GM23338 (cell line): ENCODE data around the gene EXOC6B. TPM values are rescaled to one million over a fixed set of nuclear protein-coding genes. Genes with fewer than 3 reads are reported as not detected.

Source experiments
- ATAC-seq: fragments of 200-7000 bp; cut with Tn5 transposase; 3 replicates; pipeline ENCODE4 v1.9.1; 2020
- DNase-seq: peaks from one replicate; pipeline ENCODE4 v3.0.0-alpha.2; 2015; ENCODE audit warnings: low spot score
- H2AFZ ChIP-seq: fragments of 200-600 bp; sonication (generic); 2 replicates; pipeline ENCODE4 v1.8.0; 2016; ENCODE audit warnings: antibody characterized with exemption, mild to moderate bottlenecking, moderate library complexity
- H3F3A ChIP-seq: fragments of 200-600 bp; sonication (generic); replicated peaks from 2 replicates; pipeline ENCODE4 v1.8.0; 2017; ENCODE audit warnings: antibody characterized with exemption, mixed run types, low read depth
- H3K27ac ChIP-seq: fragments of 200-600 bp; sonication (generic); 2 replicates; pipeline ENCODE4 v1.6.1; 2016; ENCODE audit warnings: low read depth
- H3K27me3 ChIP-seq: fragments of 200-600 bp; sonication (generic); 2 replicates; pipeline ENCODE4 v1.8.0; 2016; ENCODE audit warnings: mild to moderate bottlenecking, mixed run types, moderate library complexity; ENCODE audit not compliant: insufficient read depth
- H3K36me3 ChIP-seq: fragments of 200-600 bp; sonication (generic); 2 replicates; pipeline ENCODE4 v1.8.0; 2016; ENCODE audit warnings: mild to moderate bottlenecking; ENCODE audit not compliant: insufficient read depth
- H3K4me1 ChIP-seq: fragments of 200-600 bp; sonication (generic); 2 replicates; pipeline ENCODE4 v1.8.0; 2016; ENCODE audit warnings: mild to moderate bottlenecking, moderate library complexity; ENCODE audit not compliant: insufficient read depth
- H3K4me2 ChIP-seq: fragments of 200-600 bp; sonication (generic); 2 replicates; pipeline ENCODE4 v1.7.1; 2017; ENCODE audit warnings: mixed run types
- H3K4me3 ChIP-seq: fragments of 200-600 bp; sonication (generic); 2 replicates; pipeline ENCODE4 v1.6.1; 2016; ENCODE audit warnings: mixed run types
- H3K79me2 ChIP-seq: fragments of 200-600 bp; sonication (generic); replicated peaks from 2 replicates; pipeline ENCODE4 v1.8.0; 2017; ENCODE audit warnings: mild to moderate bottlenecking; ENCODE audit not compliant: insufficient read depth
- H3K9me2 ChIP-seq: fragments of 200-600 bp; sonication (generic); 2 replicates; pipeline ENCODE4 v1.8.0; 2017; ENCODE audit not compliant: insufficient read depth
- H4K20me1 ChIP-seq: fragments of 200-600 bp; sonication (generic); replicated peaks from 2 replicates; pipeline ENCODE4 v1.8.0; 2017; ENCODE audit warnings: mild to moderate bottlenecking; ENCODE audit not compliant: insufficient read depth
- H3K27ac Mint-ChIP-seq: 2 replicates; pipeline ENCODE4 v1.8.0; 2020; ENCODE audit warnings: inconsistent platforms, mild to moderate bottlenecking, moderate library complexity, mixed read lengths
- H3K27me3 Mint-ChIP-seq: 3 replicates; pipeline ENCODE4 v1.8.0; 2022; ENCODE audit warnings: low read depth, mild to moderate bottlenecking, moderate library complexity, mixed read lengths, inconsistent platforms; ENCODE audit not compliant: insufficient read depth, poor library complexity
- H3K36me3 Mint-ChIP-seq: 3 replicates; pipeline ENCODE4 v1.8.0; 2021; ENCODE audit warnings: low read depth, mild to moderate bottlenecking, inconsistent platforms, moderate library complexity, mixed read lengths
- H3K4me1 Mint-ChIP-seq: 3 replicates; pipeline ENCODE4 v1.8.0; 2020; ENCODE audit warnings: mild to moderate bottlenecking, inconsistent platforms, mixed read lengths
- H3K4me3 Mint-ChIP-seq: 3 replicates; pipeline ENCODE4 v1.8.0; 2021; ENCODE audit warnings: moderate library complexity, mild to moderate bottlenecking, inconsistent platforms, mixed read lengths
- H3K9me3 Mint-ChIP-seq: 3 replicates; pipeline ENCODE4 v1.8.0; 2020; ENCODE audit warnings: moderate library complexity, mild to moderate bottlenecking, inconsistent platforms, mixed read lengths
- CREB1 ChIP-seq: fragments of 250-450 bp; sonication (Bioruptor Pico); IDR thresholded peaks from 2 replicates; pipeline ENCODE4 v1.5.0; 2020; ENCODE audit warnings: low read depth, mild to moderate bottlenecking, moderate library complexity
- EZH2 ChIP-seq: fragments of 200-600 bp; sonication (generic); IDR thresholded peaks from one replicate; pipeline ENCODE4 v1.8.0; 2017; ENCODE audit warnings: antibody characterized with exemption, mild to moderate bottlenecking, low read depth; ENCODE audit not compliant: unreplicated experiment
- EZH2phosphoT487 ChIP-seq: fragments of 200-600 bp; sonication (generic); IDR thresholded peaks from one replicate; pipeline ENCODE4 v1.8.1; 2018; ENCODE audit warnings: antibody characterized with exemption; ENCODE audit not compliant: unreplicated experiment
- NANOG ChIP-seq: IDR thresholded peaks from 2 replicates; pipeline ENCODE4 v1.6.1; 2016; ENCODE audit warnings: antibody characterized with exemption, borderline replicate concordance
- ZNF114 ChIP-seq: fragments of 250-450 bp; sonication (Bioruptor Pico); IDR thresholded peaks from 2 replicates; pipeline ENCODE4 v1.5.0; 2020; ENCODE audit warnings: mild to moderate bottlenecking, moderate library complexity
- polyA plus RNA-seq: library from polyadenylated mRNA; unstranded; fragments of >200 nt; fragmentation: Nextera tagmentation; extraction: Ambion mirVana; gene quantifications from 2 replicates; pipeline ENCODE4 v1.2.1, GENCODE V29; 2016
- total RNA-seq: library from RNA; depleted of rRNA; stranded (reverse); fragments of >200 nt; shearing (Covaris generic); gene quantifications from 2 replicates; pipeline ENCODE4 v1.2.3, GENCODE V29; 2014
- TF ChIP-seq, protein P1 (sequence below), 2 experiments: fragments of 200-600 bp in 1 of 2; sonication (generic) in 1 of 2; conservative IDR thresholded peaks; 2 replicates each; pipeline versions ENCODE4 v1.5.1 to v1.6.1; 2016 to 2017; ENCODE audit warnings: antibody characterized with exemption in 2 of 2, low read depth in 2 of 2, mild to moderate bottlenecking in 2 of 2, moderate library complexity in 1 of 2
- TF ChIP-seq, protein P2 (sequence below): IDR thresholded peaks from 2 replicates; pipeline ENCODE4 v1.6.1; 2016; ENCODE audit warnings: antibody characterized with exemption
- TF ChIP-seq, protein P3 (sequence below): IDR thresholded peaks from one replicate; pipeline ENCODE4 v1.6.1; 2018; ENCODE audit warnings: antibody characterized with exemption; ENCODE audit not compliant: unreplicated experiment

Gene EXOC6B
- total and polyA plus RNA-seq, 2 experiments from 2014 or later: 7.2 to 45.9 TPM

DNA sequence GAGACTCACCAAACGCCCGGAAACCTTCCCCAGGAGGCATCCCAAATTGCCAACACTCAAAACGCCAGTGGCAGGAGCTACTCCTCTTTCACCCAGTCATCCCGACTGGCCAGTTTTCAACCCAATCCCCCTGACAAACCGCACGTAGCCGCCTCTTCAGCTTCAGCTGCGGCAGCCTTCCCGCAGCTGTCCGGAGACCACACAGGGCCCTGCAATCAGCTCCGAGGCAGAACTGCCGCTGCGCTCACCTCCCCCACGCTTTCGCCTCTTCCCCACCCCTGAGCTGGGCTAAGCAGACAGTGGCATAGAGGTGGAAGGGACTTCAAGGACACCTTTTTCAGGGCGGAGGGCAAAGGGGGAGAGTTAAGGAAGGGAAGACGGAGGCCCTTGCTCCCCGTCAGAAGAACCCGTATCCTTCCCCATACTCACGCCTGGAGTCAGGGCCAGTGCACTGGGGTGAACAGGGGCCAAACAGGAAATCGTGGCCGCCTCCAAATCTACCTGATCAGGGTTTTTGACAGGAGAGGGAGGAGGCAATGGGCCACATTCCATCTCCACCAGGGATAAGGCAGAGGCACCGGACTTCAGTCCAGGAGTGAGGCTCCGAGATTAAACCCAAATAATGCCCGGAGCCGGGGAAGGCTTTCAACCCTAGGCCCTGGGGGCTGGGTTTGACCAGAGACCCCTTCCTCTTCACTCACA is 695.0 kb downstream of the EXOC6B start (continued):
- TF ChIP-seq, protein P1, sequence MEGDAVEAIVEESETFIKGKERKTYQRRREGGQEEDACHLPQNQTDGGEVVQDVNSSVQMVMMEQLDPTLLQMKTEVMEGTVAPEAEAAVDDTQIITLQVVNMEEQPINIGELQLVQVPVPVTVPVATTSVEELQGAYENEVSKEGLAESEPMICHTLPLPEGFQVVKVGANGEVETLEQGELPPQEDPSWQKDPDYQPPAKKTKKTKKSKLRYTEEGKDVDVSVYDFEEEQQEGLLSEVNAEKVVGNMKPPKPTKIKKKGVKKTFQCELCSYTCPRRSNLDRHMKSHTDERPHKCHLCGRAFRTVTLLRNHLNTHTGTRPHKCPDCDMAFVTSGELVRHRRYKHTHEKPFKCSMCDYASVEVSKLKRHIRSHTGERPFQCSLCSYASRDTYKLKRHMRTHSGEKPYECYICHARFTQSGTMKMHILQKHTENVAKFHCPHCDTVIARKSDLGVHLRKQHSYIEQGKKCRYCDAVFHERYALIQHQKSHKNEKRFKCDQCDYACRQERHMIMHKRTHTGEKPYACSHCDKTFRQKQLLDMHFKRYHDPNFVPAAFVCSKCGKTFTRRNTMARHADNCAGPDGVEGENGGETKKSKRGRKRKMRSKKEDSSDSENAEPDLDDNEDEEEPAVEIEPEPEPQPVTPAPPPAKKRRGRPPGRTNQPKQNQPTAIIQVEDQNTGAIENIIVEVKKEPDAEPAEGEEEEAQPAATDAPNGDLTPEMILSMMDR (conservative IDR thresholded peaks at IDR 0.05; ENCODE audit: low read depth in 2 of 2): no peak
- TF ChIP-seq ZNF114 (CRISPR knock-in tag) (no peak), CREB1 (no peak), EZH2phosphoT487 (no peak)
- TF ChIP-seq, protein P2, sequence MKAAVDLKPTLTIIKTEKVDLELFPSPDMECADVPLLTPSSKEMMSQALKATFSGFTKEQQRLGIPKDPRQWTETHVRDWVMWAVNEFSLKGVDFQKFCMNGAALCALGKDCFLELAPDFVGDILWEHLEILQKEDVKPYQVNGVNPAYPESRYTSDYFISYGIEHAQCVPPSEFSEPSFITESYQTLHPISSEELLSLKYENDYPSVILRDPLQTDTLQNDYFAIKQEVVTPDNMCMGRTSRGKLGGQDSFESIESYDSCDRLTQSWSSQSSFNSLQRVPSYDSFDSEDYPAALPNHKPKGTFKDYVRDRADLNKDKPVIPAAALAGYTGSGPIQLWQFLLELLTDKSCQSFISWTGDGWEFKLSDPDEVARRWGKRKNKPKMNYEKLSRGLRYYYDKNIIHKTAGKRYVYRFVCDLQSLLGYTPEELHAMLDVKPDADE: no peak

DNA sequence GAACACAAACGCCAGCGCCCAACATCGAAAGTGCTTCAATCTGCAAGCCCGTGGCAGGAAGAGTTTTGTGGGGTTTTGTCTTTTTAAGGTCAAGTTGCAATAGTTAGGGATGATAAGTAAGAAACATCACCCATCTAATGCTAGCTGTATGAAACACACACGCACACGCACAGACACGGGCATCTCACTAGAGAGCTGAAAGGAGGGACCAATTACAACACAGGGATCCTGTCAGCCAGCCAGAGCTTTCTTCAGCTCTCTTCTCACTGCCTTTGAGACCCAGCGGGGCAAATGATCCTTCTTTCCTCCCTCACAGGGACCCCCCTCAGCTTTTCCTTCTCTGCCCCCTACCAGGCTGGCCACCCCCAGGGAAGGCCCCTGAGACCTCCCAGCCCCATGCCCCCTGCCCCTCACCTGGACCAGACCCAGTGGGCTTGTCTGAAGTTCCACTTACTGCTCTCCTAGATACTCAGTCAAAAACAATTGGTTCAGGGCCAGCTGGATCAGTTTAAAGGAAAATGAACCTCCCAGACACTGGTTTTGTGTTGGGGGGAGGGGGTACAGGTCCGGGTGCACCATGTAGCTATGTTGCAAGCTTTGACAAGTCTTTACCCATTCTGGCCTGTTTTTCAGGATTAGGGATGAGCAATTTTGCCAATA is 696.0 kb downstream of the EXOC6B start:
- Histone ChIP-seq H3K4me3 (no peak overlapping the region), H3K79me2 (no peaks in the 10 kb centered on the region), H3K36me3 (no peaks in the 10 kb centered on the region), H3K4me1 (peaks cover 8% of the 10 kb centered on the region; the same call in 1 of the 2 replicates), H3K4me2 (no peak overlapping the region), H3K27ac (no peak overlapping the region), H3K27me3 (no peaks in the 10 kb centered on the region), H2AFZ (no peak overlapping the region; the same call in 1 of the 2 replicates), H3K9me2 (no peaks in the 10 kb centered on the region), H3F3A (no peaks in the 10 kb centered on the region), H4K20me1 (no peaks in the 10 kb centered on the region)
- Mint-ChIP-seq H3K27me3 (peaks cover 21% of the 10 kb centered on the region), H3K4me1 (peaks cover 24% of the 10 kb centered on the region), H3K4me3 (no peak overlapping the region), H3K36me3 (no peaks in the 10 kb centered on the region), H3K9me3 (no peaks in the 10 kb centered on the region; the same call in 2 of the 3 replicates), H3K27ac (no peak overlapping the region)
- ATAC-seq: no peak
- DNase-seq: no peak
- no peak for TF ChIP-seq EZH2phosphoT487
- TF ChIP-seq NANOG: no peak
- no peak for TF ChIP-seq EZH2
- TF ChIP-seq, protein P3, sequence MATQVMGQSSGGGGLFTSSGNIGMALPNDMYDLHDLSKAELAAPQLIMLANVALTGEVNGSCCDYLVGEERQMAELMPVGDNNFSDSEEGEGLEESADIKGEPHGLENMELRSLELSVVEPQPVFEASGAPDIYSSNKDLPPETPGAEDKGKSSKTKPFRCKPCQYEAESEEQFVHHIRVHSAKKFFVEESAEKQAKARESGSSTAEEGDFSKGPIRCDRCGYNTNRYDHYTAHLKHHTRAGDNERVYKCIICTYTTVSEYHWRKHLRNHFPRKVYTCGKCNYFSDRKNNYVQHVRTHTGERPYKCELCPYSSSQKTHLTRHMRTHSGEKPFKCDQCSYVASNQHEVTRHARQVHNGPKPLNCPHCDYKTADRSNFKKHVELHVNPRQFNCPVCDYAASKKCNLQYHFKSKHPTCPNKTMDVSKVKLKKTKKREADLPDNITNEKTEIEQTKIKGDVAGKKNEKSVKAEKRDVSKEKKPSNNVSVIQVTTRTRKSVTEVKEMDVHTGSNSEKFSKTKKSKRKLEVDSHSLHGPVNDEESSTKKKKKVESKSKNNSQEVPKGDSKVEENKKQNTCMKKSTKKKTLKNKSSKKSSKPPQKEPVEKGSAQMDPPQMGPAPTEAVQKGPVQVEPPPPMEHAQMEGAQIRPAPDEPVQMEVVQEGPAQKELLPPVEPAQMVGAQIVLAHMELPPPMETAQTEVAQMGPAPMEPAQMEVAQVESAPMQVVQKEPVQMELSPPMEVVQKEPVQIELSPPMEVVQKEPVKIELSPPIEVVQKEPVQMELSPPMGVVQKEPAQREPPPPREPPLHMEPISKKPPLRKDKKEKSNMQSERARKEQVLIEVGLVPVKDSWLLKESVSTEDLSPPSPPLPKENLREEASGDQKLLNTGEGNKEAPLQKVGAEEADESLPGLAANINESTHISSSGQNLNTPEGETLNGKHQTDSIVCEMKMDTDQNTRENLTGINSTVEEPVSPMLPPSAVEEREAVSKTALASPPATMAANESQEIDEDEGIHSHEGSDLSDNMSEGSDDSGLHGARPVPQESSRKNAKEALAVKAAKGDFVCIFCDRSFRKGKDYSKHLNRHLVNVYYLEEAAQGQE: no peak
- no peak for TF ChIP-seq ZNF114 (CRISPR knock-in tag)
